GM12873 (cell line): ENCODE results near the gene LRRN4CL.

ENCODE experiments used
- CTCF ChIP-seq: IDR thresholded peaks from 2 replicates; pipeline ENCODE4 v1.5.1; 2012; ENCODE audit warnings: low read depth, mild to moderate bottlenecking, moderate library complexity, low read length, control low read depth; ENCODE audit not compliant: insufficient read depth; ENCODE audit errors: missing control alignments

The LRRN4CL gene

GRCh38 chr11:62646825-62647608, 42.3 kb downstream of the LRRN4CL start:
- no peak for TF ChIP-seq CTCF

- TF ChIP-seq CTCF, result no peak
These were observed 43.1 kb downstream of the LRRN4CL start, which contains the start of gene GANAB for GRCh38 chr11:62645946-62646824. GANAB (minus strand) TSS chr11:62646613; CDS start chr11:62646599, 14 bp downstream.

GRCh38 chr11:62645671-62645945, 43.7 kb downstream of the LRRN4CL start:
- no peak for TF ChIP-seq CTCF

GRCh38 chr11:62644220-62644619, 45.1 kb downstream of the LRRN4CL start:
- no peak for TF ChIP-seq CTCF
